HFF-Myc (cell line): Measurements from ENCODE around the gene ALPK3.

Source experiments
- DNase-seq: peaks from one replicate; pipeline ENCODE4 v3.0.0-alpha.2; 2011; ENCODE audit warnings: low read depth; ENCODE audit errors: extremely low read depth
- H3K4me3 ChIP-seq: replicated peaks from 2 replicates; pipeline ENCODE4 v1.5.1; 2011; ENCODE audit warnings: low read depth, mild to moderate bottlenecking, control low read depth, low read length
- TF ChIP-seq, protein P1 (sequence below): IDR thresholded peaks from 2 replicates; pipeline ENCODE4 v1.5.1; 2012; ENCODE audit warnings: mild to moderate bottlenecking, low read depth, low read length, control low read depth; ENCODE audit errors: missing control alignments

ALPK3 gene

GRCh38 chr15:84807228-84807627 is 9.9 kb upstream of the ALPK3 start:
- TF ChIP-seq, protein P1, sequence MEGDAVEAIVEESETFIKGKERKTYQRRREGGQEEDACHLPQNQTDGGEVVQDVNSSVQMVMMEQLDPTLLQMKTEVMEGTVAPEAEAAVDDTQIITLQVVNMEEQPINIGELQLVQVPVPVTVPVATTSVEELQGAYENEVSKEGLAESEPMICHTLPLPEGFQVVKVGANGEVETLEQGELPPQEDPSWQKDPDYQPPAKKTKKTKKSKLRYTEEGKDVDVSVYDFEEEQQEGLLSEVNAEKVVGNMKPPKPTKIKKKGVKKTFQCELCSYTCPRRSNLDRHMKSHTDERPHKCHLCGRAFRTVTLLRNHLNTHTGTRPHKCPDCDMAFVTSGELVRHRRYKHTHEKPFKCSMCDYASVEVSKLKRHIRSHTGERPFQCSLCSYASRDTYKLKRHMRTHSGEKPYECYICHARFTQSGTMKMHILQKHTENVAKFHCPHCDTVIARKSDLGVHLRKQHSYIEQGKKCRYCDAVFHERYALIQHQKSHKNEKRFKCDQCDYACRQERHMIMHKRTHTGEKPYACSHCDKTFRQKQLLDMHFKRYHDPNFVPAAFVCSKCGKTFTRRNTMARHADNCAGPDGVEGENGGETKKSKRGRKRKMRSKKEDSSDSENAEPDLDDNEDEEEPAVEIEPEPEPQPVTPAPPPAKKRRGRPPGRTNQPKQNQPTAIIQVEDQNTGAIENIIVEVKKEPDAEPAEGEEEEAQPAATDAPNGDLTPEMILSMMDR: no peak
- no peak for DNase-seq
- H3K4me3 ChIP-seq: no peak overlapping the region

DNA sequence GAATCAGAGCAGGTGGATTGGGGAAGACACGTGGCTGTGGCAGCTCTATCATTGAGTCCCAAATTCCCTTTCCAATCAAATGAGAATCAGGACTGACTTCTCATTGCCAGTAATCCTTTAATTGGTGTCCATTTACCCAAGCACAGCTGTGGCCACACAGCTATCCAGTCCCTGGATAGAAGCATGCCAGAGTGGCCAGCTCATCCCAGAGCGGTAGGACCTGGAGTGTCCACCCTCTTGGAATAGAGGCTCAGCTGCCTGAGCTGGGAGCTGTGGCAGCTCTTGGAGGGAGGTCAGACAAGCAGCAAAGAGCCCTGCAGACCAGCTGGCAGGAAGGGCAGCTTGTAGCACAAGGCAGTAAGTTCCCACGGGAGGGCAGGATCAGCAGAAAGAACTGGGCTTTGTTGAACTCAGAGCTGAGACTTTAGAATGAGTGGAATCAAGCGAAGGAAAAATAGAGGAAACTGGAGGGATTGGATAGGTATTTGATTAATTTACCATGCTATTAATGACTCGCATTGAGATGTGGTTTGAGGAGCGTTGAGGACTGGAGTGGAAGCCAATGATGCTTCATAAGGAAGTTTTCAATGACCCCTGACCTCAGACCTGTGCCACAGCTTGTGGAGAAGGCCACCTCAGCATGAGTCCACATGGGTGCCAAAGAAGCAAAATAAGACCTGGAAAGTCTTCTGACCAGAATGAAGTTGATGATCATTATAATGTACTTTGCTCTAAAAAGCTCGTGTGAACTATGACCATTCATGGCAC is 6.9 kb upstream of the ALPK3 start:
- DNase-seq: no peak
- H3K4me3 ChIP-seq: no peak overlapping the region
- TF ChIP-seq, protein P1: no peak

- TF ChIP-seq, protein P1: no peak
- H3K4me3 ChIP-seq: no peak overlapping the region
- DNase-seq: no peak
Measured at GRCh38 chr15:84811151-84811550, 6.0 kb upstream of the ALPK3 start.

- no peak for DNase-seq
- no peak overlapping the region for H3K4me3 ChIP-seq
- TF ChIP-seq, protein P1: no peak
Measured at GRCh38 chr15:84811828-84812227, 5.3 kb upstream of the ALPK3 start.

- TF ChIP-seq, protein P1: no peak
- no peak for DNase-seq
- no peak overlapping the region for H3K4me3 ChIP-seq
Measured at GRCh38 chr15:84812842-84813241, 4.3 kb upstream of the ALPK3 start.

- H3K4me3 ChIP-seq: no peak overlapping the region
- TF ChIP-seq, protein P1: no peak
- DNase-seq: no peak
Measured at GRCh38 chr15:84813435-84813834, 3.7 kb upstream of the ALPK3 start.

DNA sequence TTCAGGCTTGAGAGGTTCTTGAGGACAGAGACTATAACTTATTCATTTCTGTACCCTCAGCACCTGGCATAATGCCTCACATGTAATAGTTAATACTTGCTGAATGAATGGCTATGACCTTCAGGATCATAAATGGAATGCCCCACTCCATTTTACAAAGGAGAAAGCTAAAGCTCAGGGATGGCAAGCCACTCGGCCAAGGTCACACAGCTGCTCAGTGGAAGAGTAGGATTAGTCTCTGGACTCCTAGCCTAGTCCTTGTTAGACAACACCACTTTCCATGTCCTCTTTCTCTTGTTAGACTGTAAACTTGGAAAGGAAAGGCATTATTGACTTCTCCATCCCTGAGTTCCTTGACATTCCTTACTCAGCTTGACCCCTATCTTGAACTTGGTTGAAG is 3.2 kb upstream of the ALPK3 start:
- H3K4me3 ChIP-seq: no peak overlapping the region
- TF ChIP-seq, protein P1: no peak
- no peak for DNase-seq
